Urinary bladder (tissue), 4 donors: ENCODE data around the gene SPEN. TPM values are rescaled to one million over a fixed set of nuclear protein-coding genes. Genes with fewer than 3 reads are reported as not detected.
"Not testable (repeated sequence)": the region's sequence is repeated elsewhere in the genome, so short reads cannot be mapped to it uniquely, and the experiment has no call there.

Experiments
- DNase-seq: peaks from one replicate; pipeline ENCODE4 v3.0.0-alpha.2; 2015; ENCODE audit errors: extremely low spot score
- H3K27ac ChIP-seq: one replicate; pipeline ENCODE4 v1.5.1; 2013; ENCODE audit warnings: low read depth, mild to moderate bottlenecking, moderate library complexity
- H3K36me3 ChIP-seq: one replicate; pipeline ENCODE4 v1.6.1; 2013; ENCODE audit warnings: mild to moderate bottlenecking, moderate library complexity; ENCODE audit not compliant: insufficient read depth
- H3K4me1 ChIP-seq: one replicate; pipeline ENCODE4 v1.6.1; 2013; ENCODE audit warnings: mild to moderate bottlenecking, moderate library complexity; ENCODE audit not compliant: insufficient read depth
- H3K4me3 ChIP-seq: one replicate; pipeline ENCODE4 v1.5.1; 2013; ENCODE audit warnings: low read depth, low read length
- WGBS: extraction: QIAGEN DNeasy Blood & Tissue Kit; methylation state at CpG from one replicate; pipeline ENCODE4 v1.1.7; 2013; 5-methylcytosine and 5-hydroxymethylcytosine counted together
- polyA plus RNA-seq: library from polyadenylated mRNA; stranded (reverse); fragments of 200-250 nt; gene quantifications from one replicate; pipeline ENCODE4 v1.2.3, GENCODE V29; 2013
- total RNA-seq: library from RNA; depleted of rRNA; stranded (reverse); fragments of >200 nt; gene quantifications from one replicate; pipeline ENCODE4 v1.2.3, GENCODE V29; 2014
- donor health status: healthy with polysubstance abuse.
- donor health status: healthy.

The SPEN gene
- total and polyA plus RNA-seq, 2 donors = 31.8 to 47.6 TPM

- Histone ChIP-seq H3K4me1 (no peaks in the 10 kb centered on the region), H3K27ac (no peak overlapping the region), H3K4me3 (no peak overlapping the region), H3K36me3 (peaks cover 2% of the 10 kb centered on the region)
- DNase-seq = no peak
- WGBS = 88% methylated on average over 1 of the region's 1 CpG
Measured at GRCh38 chr1:15972409-15972808, 124.9 kb downstream of the SPEN start.

GRCh38 chr1:15973772-15974171 lies 126.3 kb downstream of the SPEN start:
- Histone ChIP-seq H3K4me1 (no peaks in the 10 kb centered on the region), H3K36me3 (peaks cover 2% of the 10 kb centered on the region), H3K4me3 (no peak overlapping the region), H3K27ac (no peak overlapping the region)
- no peak for DNase-seq
- WGBS = 94% methylated on average over 4 of the region's 4 CpGs

GRCh38 chr1:15974855-15975254 lies 127.3 kb downstream of the SPEN start:
- Histone ChIP-seq H3K36me3 (no peaks in the 10 kb centered on the region), H3K27ac (no peak overlapping the region), H3K4me3 (peak overlapping the region; percentile 83), H3K4me1 (no peaks in the 10 kb centered on the region)
- DNase-seq = no peak
- 47% methylated on average over 9 of the region's 9 CpGs for WGBS

- DNase-seq = no peak
- H3K4me1 ChIP-seq = no peaks in the 10 kb centered on the region
- peak overlapping the region; percentile 83 for H3K4me3 ChIP-seq
- 1% methylated on average over 47 of the region's 47 CpGs for WGBS
- H3K27ac ChIP-seq = no peak overlapping the region
- H3K36me3 ChIP-seq = no peaks in the 10 kb centered on the region
Measured at GRCh38 chr1:15975358-15975804, 127.9 kb downstream of the SPEN start.

GRCh38 chr1:15975805-15976680 lies 128.5 kb downstream of the SPEN start, which contains the start of gene ZBTB17:
ZBTB17 (minus strand) TSS chr1:15976101; CDS start chr1:15948495, 27,606 bp downstream.
- Histone ChIP-seq H3K27ac (peak within 1 kb of the TSS; percentile 53), H3K4me3 (peak within 1 kb of the TSS; percentile 83), H3K4me1 (no peaks in the 10 kb centered on the region), H3K36me3 (no peaks in the 10 kb centered on the region)
- 8% methylated on average over 47 of the region's 47 CpGs for WGBS
- DNase-seq = peak; percentile 79

GRCh38 chr1:15977947-15978346 lies 130.4 kb downstream of the SPEN start:
- not testable (repeated sequence) for H3K4me3 ChIP-seq, H3K27ac ChIP-seq, H3K4me1 ChIP-seq, DNase-seq, H3K36me3 ChIP-seq
- WGBS = 93% methylated on average over 4 of the region's 4 CpGs

GRCh38 chr1:15981679-15982078 lies 134.2 kb downstream of the SPEN start:
- no peak for DNase-seq
- H3K27ac ChIP-seq = no peak overlapping the region
- no peaks in the 10 kb centered on the region for H3K4me1 ChIP-seq
- no peak overlapping the region for H3K4me3 ChIP-seq
- WGBS = 80% methylated on average over 3 of the region's 3 CpGs
- H3K36me3 ChIP-seq = no peaks in the 10 kb centered on the region

GRCh38 chr1:15983275-15983674 lies 135.8 kb downstream of the SPEN start:
- no peak overlapping the region for H3K4me3 ChIP-seq
- DNase-seq = no peak
- 23% methylated on average over 1 of the region's 1 CpG for WGBS
- H3K27ac ChIP-seq = no peak overlapping the region
- no peaks in the 10 kb centered on the region for H3K4me1 ChIP-seq
- no peaks in the 10 kb centered on the region for H3K36me3 ChIP-seq

GRCh38 chr1:15985611-15986297 lies 138.2 kb downstream of the SPEN start:
- no peak for DNase-seq
- Histone ChIP-seq H3K4me1 (no peaks in the 10 kb centered on the region), H3K27ac (no peak overlapping the region), H3K4me3 (no peak overlapping the region), H3K36me3 (no peaks in the 10 kb centered on the region)
- 63% methylated on average over 5 of the region's 5 CpGs for WGBS

- Histone ChIP-seq H3K36me3 (no peaks in the 10 kb centered on the region), H3K4me1 (no peaks in the 10 kb centered on the region), H3K4me3 (no peak overlapping the region), H3K27ac (no peak overlapping the region)
- 84% methylated on average over 13 of the region's 13 CpGs for WGBS
- no peak for DNase-seq
Measured at GRCh38 chr1:15988856-15989736, 141.6 kb downstream of the SPEN start.

GRCh38 chr1:15989776-15990175 lies 142.3 kb downstream of the SPEN start:
- WGBS = 67% methylated on average over 9 of the region's 9 CpGs

More at GRCh38 chr1:15989776-15990175, 142.3 kb downstream of the SPEN start:
- no peak for DNase-seq
- no peaks in the 10 kb centered on the region for H3K36me3 ChIP-seq
- H3K27ac ChIP-seq = no peak overlapping the region
- no peaks in the 10 kb centered on the region for H3K4me1 ChIP-seq
- no peak overlapping the region for H3K4me3 ChIP-seq
